Measurements from ENCODE around the gene SPSB4.

Gene SPSB4

DNA sequence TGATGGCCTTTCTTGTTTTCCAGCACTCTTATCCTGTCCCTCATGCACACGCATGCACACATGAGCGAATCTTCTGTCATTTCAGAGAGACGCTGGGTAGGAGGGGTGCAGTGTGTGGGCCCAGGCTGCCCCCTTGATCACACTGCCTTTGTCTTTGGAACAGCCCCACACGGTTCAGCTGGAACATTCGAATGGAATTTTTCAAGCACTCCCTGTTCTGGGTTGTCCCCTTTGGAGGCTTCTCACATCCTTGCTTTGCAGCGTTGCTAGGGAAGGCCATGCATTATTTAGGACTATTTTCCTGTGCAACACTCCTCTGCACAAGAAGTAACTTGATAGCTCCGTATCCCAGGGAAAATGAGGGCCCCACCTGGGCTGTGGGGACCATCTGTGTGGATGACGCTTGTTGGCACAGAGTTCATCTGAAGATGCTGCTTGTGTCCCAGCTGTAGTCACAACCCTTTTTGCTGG lies 78.4 kb downstream of the SPSB4 start (continued):
- TF ChIP-seq, protein P1, sequence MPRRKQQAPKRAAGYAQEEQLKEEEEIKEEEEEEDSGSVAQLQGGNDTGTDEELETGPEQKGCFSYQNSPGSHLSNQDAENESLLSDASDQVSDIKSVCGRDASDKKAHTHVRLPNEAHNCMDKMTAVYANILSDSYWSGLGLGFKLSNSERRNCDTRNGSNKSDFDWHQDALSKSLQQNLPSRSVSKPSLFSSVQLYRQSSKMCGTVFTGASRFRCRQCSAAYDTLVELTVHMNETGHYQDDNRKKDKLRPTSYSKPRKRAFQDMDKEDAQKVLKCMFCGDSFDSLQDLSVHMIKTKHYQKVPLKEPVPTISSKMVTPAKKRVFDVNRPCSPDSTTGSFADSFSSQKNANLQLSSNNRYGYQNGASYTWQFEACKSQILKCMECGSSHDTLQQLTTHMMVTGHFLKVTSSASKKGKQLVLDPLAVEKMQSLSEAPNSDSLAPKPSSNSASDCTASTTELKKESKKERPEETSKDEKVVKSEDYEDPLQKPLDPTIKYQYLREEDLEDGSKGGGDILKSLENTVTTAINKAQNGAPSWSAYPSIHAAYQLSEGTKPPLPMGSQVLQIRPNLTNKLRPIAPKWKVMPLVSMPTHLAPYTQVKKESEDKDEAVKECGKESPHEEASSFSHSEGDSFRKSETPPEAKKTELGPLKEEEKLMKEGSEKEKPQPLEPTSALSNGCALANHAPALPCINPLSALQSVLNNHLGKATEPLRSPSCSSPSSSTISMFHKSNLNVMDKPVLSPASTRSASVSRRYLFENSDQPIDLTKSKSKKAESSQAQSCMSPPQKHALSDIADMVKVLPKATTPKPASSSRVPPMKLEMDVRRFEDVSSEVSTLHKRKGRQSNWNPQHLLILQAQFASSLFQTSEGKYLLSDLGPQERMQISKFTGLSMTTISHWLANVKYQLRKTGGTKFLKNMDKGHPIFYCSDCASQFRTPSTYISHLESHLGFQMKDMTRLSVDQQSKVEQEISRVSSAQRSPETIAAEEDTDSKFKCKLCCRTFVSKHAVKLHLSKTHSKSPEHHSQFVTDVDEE (CRISPR knock-in tag; IDR thresholded peaks at IDR 0.05): no peak
- TF ChIP-seq, protein P2, sequence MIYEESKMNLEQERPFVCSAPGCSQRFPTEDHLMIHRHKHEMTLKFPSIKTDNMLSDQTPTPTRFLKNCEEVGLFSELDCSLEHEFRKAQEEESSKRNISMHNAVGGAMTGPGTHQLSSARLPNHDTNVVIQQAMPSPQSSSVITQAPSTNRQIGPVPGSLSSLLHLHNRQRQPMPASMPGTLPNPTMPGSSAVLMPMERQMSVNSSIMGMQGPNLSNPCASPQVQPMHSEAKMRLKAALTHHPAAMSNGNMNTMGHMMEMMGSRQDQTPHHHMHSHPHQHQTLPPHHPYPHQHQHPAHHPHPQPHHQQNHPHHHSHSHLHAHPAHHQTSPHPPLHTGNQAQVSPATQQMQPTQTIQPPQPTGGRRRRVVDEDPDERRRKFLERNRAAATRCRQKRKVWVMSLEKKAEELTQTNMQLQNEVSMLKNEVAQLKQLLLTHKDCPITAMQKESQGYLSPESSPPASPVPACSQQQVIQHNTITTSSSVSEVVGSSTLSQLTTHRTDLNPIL (CRISPR knock-in tag; IDR thresholded peaks at IDR 0.05; ENCODE audit: low read depth): no peak

DNA sequence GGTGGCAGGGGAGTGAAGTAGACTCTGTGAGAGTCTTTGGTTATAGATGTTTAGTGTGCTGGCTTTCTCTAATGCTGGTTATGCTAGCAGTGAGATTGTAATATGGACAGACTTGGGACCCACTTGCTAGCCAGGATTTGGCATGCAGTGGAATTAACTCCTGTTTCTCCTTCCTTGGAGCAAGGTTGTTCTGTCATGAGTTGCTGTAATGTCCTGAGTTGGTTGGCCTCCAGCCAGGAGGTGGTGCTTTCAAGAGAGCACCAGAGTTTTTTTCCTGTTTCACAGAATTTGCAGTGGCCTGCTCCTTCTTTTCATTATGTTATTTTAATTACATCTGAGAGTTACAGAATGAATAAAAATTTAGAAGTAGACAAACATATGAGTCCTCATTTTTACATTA lies 92.4 kb downstream of the SPSB4 start:
- ATAC-seq: no peak
- TF ChIP-seq, protein P1 (CRISPR knock-in tag; IDR thresholded peaks at IDR 0.05): no peak

DNA sequence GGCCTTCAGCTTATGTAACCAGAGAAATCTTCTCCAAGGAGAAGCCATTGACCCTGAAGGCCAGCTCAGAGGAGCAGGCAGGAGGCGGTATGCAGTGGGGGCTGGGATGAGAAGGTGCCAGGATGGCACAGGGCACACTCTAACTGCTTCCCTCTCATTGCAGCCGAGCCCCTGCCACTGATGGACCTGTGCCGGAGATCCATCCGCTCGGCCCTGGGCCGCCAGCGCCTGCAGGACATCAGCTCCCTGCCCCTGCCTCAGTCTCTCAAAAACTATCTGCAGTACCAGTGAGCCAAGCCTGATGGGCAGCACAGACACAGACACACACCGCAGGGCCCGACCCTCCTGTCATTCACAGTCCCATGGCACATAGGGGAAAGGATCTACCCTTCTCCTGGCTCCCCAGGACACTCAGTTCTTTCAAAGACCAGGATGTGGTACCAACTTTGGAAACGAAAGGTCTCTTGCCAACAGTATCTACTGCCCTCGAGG lies 95.9 kb downstream of the SPSB4 start:
- TF ChIP-seq, protein P2 (CRISPR knock-in tag; IDR thresholded peaks at IDR 0.05; ENCODE audit: low read depth): no peak
- TF ChIP-seq ZNF8 (CRISPR knock-in tag; IDR thresholded peaks at IDR 0.05): no peak
- TF ChIP-seq, protein P3, sequence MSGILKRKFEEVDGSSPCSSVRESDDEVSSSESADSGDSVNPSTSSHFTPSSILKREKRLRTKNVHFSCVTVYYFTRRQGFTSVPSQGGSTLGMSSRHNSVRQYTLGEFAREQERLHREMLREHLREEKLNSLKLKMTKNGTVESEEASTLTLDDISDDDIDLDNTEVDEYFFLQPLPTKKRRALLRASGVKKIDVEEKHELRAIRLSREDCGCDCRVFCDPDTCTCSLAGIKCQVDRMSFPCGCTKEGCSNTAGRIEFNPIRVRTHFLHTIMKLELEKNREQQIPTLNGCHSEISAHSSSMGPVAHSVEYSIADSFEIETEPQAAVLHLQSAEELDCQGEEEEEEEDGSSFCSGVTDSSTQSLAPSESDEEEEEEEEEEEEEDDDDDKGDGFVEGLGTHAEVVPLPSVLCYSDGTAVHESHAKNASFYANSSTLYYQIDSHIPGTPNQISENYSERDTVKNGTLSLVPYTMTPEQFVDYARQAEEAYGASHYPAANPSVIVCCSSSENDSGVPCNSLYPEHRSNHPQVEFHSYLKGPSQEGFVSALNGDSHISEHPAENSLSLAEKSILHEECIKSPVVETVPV (CRISPR knock-in tag; IDR thresholded peaks at IDR 0.05): no peak
- TF ChIP-seq, protein P4, sequence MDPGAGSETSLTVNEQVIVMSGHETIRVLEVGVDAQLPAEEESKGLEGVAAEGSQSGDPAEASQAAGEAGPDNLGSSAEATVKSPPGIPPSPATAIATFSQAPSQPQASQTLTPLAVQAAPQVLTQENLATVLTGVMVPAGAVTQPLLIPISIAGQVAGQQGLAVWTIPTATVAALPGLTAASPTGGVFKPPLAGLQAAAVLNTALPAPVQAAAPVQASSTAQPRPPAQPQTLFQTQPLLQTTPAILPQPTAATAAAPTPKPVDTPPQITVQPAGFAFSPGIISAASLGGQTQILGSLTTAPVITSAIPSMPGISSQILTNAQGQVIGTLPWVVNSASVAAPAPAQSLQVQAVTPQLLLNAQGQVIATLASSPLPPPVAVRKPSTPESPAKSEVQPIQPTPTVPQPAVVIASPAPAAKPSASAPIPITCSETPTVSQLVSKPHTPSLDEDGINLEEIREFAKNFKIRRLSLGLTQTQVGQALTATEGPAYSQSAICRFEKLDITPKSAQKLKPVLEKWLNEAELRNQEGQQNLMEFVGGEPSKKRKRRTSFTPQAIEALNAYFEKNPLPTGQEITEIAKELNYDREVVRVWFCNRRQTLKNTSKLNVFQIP (CRISPR knock-in tag; IDR thresholded peaks at IDR 0.05; ENCODE audit: borderline replicate concordance, low read depth): no peak
- TF ChIP-seq ZFP3 (CRISPR knock-in tag; IDR thresholded peaks at IDR 0.05): no peak
- TF ChIP-seq ZC3H10 (CRISPR knock-in tag; IDR thresholded peaks at IDR 0.05): no peak
- TF ChIP-seq ISL1 (CRISPR knock-in tag; IDR thresholded peaks at IDR 0.05): no peak
- TF ChIP-seq BACH2 (CRISPR knock-in tag; IDR thresholded peaks at IDR 0.05; ENCODE audit: borderline replicate concordance): no peak
- TF ChIP-seq CSDC2 (CRISPR knock-in tag; IDR thresholded peaks at IDR 0.05): no peak
- TF ChIP-seq PPARA (CRISPR knock-in tag; IDR thresholded peaks at IDR 0.05; ENCODE audit: borderline replicate concordance): no peak
- TF ChIP-seq TOX (CRISPR knock-in tag; IDR thresholded peaks at IDR 0.05; ENCODE audit: borderline replicate concordance): no peak
- TF ChIP-seq RARB (CRISPR knock-in tag; IDR thresholded peaks at IDR 0.05): no peak
- TF ChIP-seq GLIS3 (CRISPR knock-in tag; IDR thresholded peaks at IDR 0.05): no peak
- TF ChIP-seq, protein P1 (CRISPR knock-in tag; IDR thresholded peaks at IDR 0.05): no peak
- TF ChIP-seq, protein P5, sequence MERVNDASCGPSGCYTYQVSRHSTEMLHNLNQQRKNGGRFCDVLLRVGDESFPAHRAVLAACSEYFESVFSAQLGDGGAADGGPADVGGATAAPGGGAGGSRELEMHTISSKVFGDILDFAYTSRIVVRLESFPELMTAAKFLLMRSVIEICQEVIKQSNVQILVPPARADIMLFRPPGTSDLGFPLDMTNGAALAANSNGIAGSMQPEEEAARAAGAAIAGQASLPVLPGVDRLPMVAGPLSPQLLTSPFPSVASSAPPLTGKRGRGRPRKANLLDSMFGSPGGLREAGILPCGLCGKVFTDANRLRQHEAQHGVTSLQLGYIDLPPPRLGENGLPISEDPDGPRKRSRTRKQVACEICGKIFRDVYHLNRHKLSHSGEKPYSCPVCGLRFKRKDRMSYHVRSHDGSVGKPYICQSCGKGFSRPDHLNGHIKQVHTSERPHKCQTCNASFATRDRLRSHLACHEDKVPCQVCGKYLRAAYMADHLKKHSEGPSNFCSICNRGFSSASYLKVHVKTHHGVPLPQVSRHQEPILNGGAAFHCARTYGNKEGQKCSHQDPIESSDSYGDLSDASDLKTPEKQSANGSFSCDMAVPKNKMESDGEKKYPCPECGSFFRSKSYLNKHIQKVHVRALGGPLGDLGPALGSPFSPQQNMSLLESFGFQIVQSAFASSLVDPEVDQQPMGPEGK (CRISPR knock-in tag; IDR thresholded peaks at IDR 0.05; ENCODE audit: borderline replicate concordance): no peak
- no peak for TF ChIP-seq TCF4 (CRISPR knock-in tag; IDR thresholded peaks at IDR 0.05; ENCODE audit: borderline replicate concordance)
- TF ChIP-seq ARNTL (CRISPR knock-in tag; IDR thresholded peaks at IDR 0.05; ENCODE audit: borderline replicate concordance, low read depth): no peak
- TF ChIP-seq ZNF70 (CRISPR knock-in tag; IDR thresholded peaks at IDR 0.05): no peak
- TF ChIP-seq ESRRG (CRISPR knock-in tag; IDR thresholded peaks at IDR 0.05): no peak
- TF ChIP-seq ZNF565 (CRISPR knock-in tag; conservative IDR thresholded peaks at IDR 0.05; ENCODE audit: low read depth): no peak
- no peak for ATAC-seq
